ENCODE results near the gene MSN.
"Not testable (repeated sequence)": the region's sequence is repeated elsewhere in the genome, so short reads cannot be mapped to it uniquely, and the experiment has no call there.

The MSN gene

DNA sequence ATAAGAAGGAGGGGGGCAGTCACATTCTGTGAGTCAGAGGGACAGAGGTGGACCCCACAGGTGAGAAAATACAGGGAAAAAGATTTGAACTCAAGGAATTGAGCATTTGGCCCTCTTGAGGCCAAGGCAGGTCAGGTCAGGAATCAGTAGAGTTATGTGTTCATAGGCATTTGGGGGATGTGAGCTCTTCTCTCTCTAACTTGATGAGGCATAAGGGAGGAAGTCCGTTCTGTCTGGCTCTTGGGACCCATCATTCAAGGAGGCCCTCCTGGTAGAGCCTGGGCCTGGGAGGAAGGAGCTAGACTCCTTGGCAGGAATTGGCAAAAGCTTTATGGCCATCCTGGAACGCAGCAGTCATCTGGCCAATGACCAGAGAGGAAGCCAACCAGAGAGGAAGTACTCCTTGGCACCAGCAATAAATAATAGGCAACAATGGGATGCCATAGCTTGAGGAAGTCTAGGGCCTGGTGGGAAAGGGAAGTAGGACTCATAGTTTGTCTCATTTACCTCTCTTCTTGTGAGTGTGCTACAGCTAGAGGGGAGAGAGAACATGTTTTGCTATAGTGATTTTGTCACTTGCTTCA, 53.0 kb downstream of the MSN start:
- no peak for DNase-seq

DNA sequence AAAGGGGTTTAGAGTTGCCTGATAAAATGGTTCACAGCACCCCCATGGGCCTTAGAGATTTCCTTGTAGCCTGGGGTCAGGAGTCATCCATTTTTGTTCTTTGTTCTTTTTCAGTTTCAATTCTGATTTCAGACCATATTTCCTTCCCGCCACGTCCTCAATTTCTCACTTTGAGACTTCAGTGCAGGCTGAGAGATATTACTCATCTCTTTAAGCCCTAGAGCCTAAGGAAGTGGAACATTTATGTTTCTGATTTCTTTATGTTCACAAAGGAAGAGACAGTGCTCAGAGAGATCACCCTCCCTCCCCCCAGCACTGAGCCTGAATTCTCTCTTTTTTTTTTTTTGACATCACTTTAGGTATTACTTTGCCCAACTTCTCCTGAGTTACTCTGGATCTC, 56.3 kb downstream of the MSN start:
- no peak for DNase-seq

DNA sequence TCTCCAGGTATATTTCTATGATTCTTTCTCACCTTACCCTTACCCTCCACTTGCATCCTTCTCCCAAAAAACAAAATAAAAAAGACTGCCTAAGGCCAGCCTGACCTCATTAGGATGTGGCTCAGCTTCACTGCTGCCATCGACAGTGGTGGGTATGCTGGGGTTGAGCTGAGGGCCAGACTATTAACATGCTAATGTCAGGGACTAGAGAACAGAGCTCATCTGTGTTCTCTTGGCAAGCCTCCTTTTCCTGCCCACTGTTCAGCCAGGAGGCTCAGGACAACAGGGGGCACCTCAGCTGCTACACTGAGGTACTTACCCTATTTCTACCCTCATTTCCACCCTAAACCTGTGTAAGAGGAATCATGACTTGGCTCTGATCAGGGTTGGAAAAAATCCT, 59.3 kb downstream of the MSN start:
- DNase-seq = no peak

DNA sequence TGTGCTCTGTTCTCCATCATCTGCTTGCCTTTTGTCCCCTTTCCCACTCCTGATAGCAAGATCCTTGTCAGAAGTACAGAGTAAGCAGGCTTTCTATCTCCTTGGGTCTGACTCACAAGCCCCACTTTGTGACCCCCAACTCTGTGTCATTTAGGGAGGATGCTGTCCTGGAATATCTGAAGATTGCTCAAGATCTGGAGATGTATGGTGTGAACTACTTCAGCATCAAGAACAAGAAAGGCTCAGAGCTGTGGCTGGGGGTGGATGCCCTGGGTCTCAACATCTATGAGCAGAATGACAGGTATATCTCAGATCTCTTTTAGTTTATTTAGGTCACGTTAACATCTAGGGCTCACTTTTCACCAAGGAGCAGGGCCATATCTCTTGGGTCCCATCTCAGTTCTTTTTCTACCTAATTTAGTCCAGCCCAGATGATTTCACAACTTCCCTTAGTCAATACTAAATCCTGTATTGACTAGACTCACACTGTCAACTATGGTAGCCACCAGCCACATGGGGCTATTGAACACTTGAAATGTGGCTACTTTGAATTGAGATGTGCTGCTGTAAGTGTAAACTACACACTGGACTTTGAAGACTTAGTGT, 64.3 kb downstream of the MSN start:
- no peak for DNase-seq

DNA sequence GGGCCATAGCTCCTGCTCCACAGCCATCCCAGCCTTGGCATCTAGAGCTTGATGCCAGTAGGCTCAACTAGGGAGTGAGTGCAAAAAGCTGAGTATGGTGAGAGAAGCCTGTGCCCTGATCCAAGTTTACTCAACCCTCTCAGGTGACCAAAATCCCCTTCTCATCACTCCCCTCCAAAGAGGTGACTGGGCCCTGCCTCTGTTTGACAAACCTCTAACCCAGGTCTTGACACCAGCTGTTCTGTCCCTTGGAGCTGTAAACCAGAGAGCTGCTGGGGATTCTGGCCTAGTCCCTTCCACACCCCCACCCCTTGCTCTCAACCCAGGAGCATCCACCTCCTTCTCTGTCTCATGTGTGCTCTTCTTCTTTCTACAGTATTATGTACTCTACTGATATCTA, 73.5 kb downstream of the MSN start:
- DNase-seq = no peak

DNA sequence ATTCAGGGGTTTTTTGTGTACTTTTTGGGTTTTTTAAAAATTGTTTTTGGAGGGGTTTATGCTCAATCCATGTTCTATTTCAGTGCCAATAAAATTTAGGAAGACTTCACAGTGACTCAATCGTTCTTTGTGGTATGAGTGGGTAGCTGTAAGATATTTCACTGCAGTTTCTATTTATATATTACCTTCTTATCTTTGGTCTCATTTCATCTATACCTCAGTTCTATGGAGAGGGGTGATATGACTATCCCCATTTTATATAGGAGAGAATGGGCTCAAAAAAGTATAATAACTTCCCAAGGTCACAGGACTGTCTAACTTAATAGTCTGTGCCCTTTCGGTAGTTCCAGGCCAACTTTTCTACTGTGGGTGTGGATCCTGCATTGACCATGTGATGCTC, 74.4 kb downstream of the MSN start:
- no peak for DNase-seq

DNA sequence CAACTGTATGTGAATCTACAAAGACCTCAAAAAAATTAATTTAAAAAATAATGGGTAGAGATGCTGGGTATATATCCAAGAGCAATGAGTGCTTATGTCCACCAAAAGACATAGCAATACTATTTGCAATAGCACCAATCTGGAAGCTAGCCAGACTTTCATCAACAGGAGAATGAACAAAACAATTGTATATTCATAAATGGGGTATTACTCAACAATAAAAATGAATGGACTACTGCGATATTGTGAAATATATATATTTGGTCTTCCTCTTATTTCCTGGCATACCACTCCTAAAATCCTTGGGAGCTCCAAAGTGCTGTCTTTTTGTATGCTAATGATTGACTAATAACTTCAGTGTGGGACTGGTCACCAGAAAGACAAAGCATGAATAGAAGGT, 77.5 kb downstream of the MSN start:
- no peak for DNase-seq

DNA sequence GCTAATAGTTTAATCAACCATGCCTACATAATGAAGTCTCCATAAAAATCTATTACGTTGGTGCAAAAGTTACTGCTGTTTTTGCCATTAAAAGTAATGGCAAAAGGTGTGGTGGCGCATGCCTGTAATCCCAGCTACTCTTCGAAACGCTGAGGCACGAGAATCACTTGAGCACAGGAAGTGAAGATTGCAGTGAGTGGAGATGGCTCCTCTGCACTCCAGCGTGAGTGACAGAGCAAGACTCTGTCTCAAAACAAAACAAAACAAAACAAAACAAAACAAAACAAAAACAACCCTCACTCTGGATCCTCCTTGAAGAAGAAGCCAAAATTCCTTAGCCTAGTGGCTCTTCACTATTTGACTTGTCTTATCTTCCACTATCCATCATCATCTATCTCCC, 78.0 kb downstream of the MSN start:
- DNase-seq = no peak

DNA sequence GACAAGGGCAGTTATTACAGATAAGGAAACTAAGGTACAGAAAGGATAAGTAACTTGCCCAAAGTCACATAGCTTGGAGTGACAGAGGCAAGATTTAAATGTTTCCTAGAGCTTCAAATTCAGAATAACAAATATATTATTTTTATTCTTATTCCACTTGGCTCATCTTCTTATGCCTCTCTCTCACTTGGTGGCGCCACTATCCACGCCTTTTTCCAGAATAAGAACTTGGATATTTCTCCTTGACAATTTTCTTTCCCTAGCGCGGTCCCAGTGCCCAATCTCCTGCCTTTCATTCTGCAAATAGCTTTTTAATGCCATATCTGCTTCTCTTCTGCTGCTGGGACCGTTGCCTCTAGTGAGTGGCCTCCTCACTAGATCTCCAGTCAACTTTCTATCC, 78.5 kb downstream of the MSN start:
- DNase-seq = peak; percentile 18

DNA sequence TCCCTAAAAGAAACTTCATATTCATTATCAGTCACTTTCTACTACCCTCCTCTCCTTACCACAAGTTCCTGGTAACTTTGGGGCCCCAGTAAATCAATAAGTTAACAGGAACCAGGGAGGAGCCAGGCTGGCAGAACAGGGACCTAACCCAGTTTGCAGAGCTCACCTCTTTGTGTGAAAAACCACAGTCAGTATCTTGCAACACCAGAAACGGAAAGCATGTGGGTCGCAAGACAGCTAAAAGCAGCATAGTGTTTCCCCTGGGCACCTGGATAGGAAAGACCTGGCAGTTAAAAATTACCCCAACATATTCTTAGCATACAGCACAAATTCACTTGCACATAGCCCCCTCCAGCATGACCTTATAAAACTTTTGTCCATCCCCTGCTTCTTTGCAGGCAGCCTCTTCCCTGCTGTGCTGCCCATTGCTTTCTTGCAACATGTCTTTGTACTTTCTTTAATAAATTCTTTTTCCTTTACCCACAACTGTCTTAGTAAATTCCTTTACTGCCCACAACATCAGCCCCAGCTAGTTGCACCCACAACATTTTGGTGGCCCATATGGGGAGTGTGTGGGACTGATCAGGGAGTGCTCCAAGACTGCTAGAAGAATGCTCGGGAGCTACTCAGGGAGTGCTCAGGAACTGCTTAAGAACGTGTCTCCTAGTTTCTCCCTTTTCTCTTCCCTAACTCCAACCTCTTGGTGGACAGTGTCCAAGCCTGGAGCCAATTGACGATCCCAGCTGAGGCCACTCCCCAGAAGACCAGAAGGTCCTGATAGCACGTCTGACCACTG, 83.4 kb downstream of the MSN start:
- peak; percentile 97 for DNase-seq

DNA sequence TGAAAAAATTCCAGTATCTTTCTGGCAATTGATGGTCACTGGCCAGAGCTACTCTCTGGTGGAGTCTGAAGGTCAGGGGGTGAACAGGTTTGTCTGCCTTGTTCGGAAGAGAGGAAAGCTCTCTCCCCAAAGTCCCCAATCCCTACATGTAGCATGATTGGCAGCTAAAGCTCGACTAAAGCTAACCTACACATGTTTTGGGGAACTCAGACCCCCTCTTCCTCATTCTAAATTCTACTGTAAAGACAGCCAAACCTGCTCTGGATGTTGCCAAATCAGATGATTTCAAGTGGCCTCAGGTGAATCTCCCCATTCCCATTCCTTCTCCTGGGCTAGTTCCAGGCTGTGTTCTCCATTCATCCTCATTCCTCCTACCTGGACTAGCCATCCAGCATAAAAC, 84.1 kb downstream of the MSN start:
- DNase-seq = no peak

DNA sequence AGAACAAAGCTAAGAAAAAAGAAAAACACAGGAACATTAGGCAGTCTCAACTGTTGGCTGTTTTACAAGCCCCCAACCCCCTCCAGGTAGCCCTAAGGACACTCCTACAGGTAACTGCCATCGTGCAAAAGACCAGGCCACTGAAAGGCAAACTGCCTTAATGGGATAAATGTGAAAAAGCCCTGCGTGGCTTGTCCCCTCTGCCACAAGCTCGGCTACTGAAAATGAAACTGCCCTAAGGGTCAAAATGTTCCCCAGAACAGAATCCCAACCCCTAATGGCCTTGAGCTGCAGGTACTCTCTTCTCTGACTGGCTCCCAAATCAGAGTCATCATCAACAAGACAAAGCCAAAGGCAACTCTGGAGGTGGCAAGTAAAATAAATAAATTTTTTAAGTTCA, 84.8 kb downstream of the MSN start:
- no peak for DNase-seq

DNA sequence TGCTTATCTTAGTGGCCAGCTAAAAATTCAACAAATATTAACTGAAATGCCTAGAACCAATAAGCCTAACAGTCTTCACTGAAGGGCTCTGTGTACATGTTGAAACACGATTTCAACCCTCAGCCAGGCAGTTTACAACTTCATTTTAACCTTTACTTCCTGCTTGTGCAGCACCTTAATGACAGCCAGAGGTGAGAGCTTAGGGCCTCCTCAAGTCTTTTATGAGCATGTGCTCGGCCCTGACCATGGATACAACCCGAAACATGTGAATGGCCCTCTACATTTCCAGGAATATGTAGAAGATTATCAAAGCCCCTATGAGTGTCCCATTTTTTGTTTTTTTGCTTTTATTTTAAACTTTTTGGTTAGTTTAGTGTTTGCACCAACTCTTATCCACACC, 88.3 kb downstream of the MSN start:
- DNase-seq = no peak

DNA sequence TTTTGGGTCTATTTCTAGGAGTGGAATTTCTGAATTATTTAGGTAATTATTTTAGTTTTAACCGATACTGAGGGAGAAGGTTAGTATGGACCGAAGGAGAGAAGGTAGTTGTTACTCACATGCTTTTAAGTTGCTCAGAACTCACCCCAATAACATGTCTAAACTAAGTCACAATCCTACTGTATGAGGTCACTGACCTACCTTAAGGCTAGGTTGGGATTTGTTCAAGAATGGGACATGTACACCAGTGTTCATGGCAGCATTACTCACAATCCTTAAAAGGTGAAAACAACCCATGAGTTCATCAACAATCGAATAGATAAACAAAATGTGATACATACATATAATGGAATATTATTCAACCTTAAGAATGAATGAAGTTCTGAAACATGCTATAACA, 90.5 kb downstream of the MSN start:
- DNase-seq = no peak

DNA sequence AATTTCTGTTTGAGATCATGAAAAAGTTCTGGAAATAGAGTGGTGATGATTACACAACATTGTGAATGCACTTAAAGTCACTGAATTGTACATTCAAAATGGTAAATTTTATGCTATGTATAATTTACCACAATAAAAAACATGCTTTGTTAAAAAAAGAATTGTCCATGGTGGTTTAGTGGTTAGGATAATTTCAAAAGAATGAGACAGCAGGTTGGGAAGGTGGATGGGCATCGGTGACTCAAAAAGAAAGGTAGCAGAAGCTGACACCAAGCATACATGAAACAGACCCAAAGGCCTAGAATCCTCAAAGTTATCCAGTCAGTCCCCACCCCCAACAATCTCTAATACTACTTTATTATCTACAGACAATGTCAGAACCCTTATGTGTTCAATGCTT, 91.1 kb downstream of the MSN start:
- no peak for DNase-seq

DNA sequence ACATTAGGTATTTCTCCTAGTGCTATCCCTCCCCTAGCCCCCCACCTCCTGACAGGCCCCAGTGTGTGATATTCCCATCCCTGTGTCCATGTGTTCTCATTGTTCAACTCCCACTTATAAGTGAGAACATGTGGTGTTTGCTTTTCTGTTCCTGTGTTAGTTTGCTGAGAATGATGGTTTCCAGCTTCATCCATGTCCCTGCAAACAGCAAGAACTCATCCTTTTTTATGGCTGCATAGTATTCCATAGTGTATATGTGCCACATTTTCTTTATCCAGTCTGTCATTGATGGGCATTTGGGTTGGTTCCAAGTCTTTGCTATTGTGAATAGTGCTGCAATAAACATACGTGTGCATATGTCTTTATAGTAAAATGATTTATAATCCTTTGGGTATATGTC, 92.1 kb downstream of the MSN start:
- not testable (repeated sequence) for DNase-seq

DNA sequence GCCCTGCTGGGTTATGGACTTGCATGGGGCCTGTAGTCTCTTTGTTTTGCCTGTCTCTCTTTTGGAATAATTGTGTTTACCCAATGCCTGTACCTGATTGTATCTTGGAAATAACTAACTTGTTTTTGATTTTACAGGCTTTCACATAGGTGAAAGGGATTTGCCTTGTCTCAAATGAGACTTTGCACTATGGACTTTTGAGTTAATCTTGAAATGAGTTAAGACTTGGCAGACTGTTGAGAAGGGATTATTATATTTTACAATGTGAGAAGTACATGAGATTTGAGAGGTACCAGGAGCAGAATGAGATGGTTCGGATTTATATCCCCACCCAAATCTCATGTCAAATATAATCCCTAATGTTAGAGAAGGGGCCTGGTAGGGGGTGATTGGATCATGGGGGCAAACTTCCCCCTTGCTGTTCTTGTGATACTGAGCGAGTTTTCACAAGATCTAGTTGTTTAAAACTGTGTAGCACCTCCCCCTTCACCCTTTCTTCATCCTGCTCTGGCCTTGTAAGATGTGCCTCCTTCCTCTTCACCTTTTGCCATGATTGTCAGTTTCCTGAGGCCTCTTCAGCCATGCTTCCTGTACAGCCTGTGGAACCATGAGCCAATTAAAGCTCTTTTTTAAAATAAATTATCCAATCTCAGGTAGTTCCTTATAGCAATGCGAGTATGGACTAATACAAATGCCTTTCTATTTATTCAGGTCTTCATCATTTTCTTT, 102.3 kb downstream of the MSN start:
- DNase-seq = no peak

DNA sequence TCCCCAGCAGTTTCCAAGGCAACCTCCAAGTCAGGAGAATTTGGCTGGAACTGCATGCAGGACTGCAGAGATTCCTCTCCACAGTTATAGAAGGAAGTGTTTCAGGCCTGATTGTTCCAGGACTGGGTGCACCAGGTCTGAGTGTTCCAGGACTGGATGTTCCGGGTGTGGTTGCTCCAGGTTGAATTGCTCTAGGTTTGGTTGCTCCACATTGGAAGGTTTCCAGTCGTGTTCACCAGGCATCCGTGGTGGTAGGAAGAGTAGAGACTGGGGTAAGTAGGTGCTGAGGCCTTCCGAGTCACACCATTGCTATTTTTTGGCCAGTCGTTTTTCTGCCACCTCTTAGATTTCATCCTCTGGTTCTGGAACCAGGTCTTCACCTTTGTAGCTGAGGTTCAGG, 105.4 kb downstream of the MSN start:
- DNase-seq = no peak

DNA sequence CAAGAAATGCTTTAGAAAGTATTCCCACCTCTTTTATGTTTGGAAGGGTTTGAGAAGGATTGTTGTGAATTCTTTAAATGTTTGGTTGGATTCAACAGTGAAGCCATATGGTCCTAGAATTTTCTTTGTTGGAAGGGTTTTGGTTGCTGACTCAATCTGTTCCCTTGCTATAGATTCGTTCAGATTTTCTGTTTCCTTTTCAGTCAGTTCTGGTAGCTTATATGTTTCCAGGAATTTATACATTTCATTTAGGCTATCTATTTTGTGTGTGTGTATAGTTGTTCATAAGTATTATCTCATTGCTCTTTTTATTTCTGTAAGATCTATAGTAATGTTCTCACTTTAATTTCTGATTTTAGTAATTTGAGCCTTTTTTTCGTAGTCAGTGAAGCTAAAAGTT, 114.4 kb downstream of the MSN start:
- no peak for DNase-seq

DNA sequence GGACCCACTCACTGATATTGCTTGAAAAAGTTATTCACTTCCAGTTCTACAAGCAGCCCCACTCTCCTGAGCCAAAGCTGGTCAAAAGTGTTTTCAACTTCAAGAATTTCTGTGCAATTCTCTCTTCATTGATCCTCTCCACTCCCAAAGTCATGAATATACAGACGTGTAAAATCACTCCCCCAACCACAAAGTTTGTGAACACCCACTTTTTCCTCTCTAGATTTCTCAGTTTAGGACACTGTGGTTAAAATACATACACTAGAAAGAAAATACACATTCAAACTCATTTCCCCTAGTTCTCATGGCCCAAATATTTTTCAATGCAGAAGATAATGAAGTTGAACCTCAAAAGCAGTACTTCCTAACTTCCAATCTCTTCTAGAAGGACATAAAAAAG, 116.3 kb downstream of the MSN start:
- DNase-seq = no peak
